B cell (primary cell): Measurements from ENCODE around the gene ARHGAP9. TPM values are rescaled to one million over a fixed set of nuclear protein-coding genes. Genes with fewer than 3 reads are reported as not detected.

Experiments used
- ATAC-seq: fragments of 200-7000 bp; cut with Tn5 transposase; one replicate; pipeline ENCODE4 v1.10.0; 2021; ENCODE audit warnings: low read depth, mild to moderate bottlenecking, moderate number of reproducible peaks, moderate library complexity
- CTCF ChIA-PET: fragments of 350-600 bp; sonication (Branson Sonifier 250); formaldehyde crosslinking; loops from one replicate; lab custom pipeline; 2021; ENCODE audit warnings: antibody characterized with exemption, inconsistent platforms; lab: Charles Lee
- POLR2A ChIA-PET: fragments of 350-600 bp; sonication (Branson Sonifier 250); formaldehyde crosslinking; loops from one replicate; lab custom pipeline; 2021; ENCODE audit warnings: antibody characterized with exemption; lab: Charles Lee
- DNase-seq: peaks from one replicate; pipeline ENCODE4 v3.0.0; 2013
- H2AFZ ChIP-seq: 2 replicates; pipeline ENCODE4 v1.6.1; 2012; ENCODE audit warnings: mild to moderate bottlenecking, low read depth, low read length; ENCODE audit not compliant: insufficient read depth, poor library complexity, severe bottlenecking
- H3K27ac ChIP-seq, 2 donors: 1 replicate in 1 of 2; 2 replicates in 1 of 2; pipeline ENCODE4 v1.5.1; 2012 to 2013; ENCODE audit warnings: low read length in 2 of 2, mild to moderate bottlenecking in 2 of 2, moderate library complexity in 1 of 2
- H3K27me3 ChIP-seq, 4 experiments: fragments of 200-600 bp in 1 of 4; sonication (generic) in 1 of 4; replicated peaks in 1 of 4; 1 replicate in 2 of 4; 2 replicates in 2 of 4; pipeline versions ENCODE4 v1.6.1 to v1.7.0; 2013 to 2016; ENCODE audit warnings: low read length in 3 of 4, mild to moderate bottlenecking in 2 of 4, mixed read lengths in 1 of 4, moderate library complexity in 1 of 4; ENCODE audit not compliant: insufficient read depth in 4 of 4, control insufficient read depth in 3 of 4; ENCODE audit errors: control extremely low read depth in 1 of 4
- H3K36me3 ChIP-seq, 2 experiments: replicated peaks in 1 of 2; 1 replicate in 1 of 2; 2 replicates in 1 of 2; pipeline versions ENCODE4 v1.6.1 to v1.7.1; 2013; ENCODE audit warnings: low read length in 1 of 2; ENCODE audit not compliant: insufficient read depth in 2 of 2, control insufficient read depth in 1 of 2; ENCODE audit errors: control extremely low read depth in 1 of 2, extremely low read depth in 1 of 2
- H3K4me1 ChIP-seq, 2 donors: fragments of 200-600 bp in 1 of 2; sonication (generic) in 1 of 2; 1 replicate in 1 of 2; 2 replicates in 1 of 2; pipeline versions ENCODE4 v1.5.1 to v1.6.1; 2013 to 2017; ENCODE audit warnings: low read length in 2 of 2; ENCODE audit not compliant: control insufficient read depth in 2 of 2, insufficient read depth in 2 of 2
- H3K4me2 ChIP-seq: replicated peaks from 2 replicates; pipeline ENCODE3; 2012; ENCODE audit warnings: mild to moderate bottlenecking, low read depth, low read length; ENCODE audit not compliant: poor library complexity, severe bottlenecking
- H3K4me3 ChIP-seq, 5 experiments: fragments of 200-600 bp in 1 of 5; sonication (generic) in 1 of 5; 1 replicate in 3 of 5; 2 replicates in 2 of 5; pipeline versions ENCODE4 v1.5.1 to v1.7.0; 2011 to 2016; ENCODE audit warnings: low read length in 4 of 5, mild to moderate bottlenecking in 4 of 5, low read depth in 2 of 5, control low read depth in 1 of 5, moderate library complexity in 1 of 5; ENCODE audit not compliant: insufficient read depth in 1 of 5; ENCODE audit errors: control extremely low read depth in 1 of 5, extremely low read depth in 1 of 5
- H3K79me2 ChIP-seq: fragments of 200-600 bp; sonication (generic); one replicate; pipeline ENCODE4 v1.6.0; 2016; ENCODE audit warnings: low read length; ENCODE audit not compliant: control insufficient read depth, insufficient read depth
- H3K9ac ChIP-seq: fragments of 200-600 bp; sonication (generic); 2 replicates; pipeline ENCODE4 v1.6.1; 2017; ENCODE audit warnings: mild to moderate bottlenecking, low read length, moderate library complexity
- H3K9me3 ChIP-seq, 3 donors: one replicate each; pipeline versions ENCODE4 v1.6.1 to v1.7.1; 2013; ENCODE audit warnings: low read length in 2 of 3; ENCODE audit not compliant: control insufficient read depth in 2 of 3, insufficient read depth in 1 of 3; ENCODE audit errors: control extremely low read depth in 1 of 3
- H4K20me1 ChIP-seq: 2 replicates; pipeline ENCODE4 v1.6.0; 2012; ENCODE audit warnings: mild to moderate bottlenecking, low read length; ENCODE audit not compliant: insufficient read depth, control insufficient read depth, poor library complexity, severe bottlenecking
- H3K27ac Mint-ChIP-seq: one replicate; pipeline ENCODE4 v1.8.0; 2021; ENCODE audit warnings: mixed read lengths
- H3K27me3 Mint-ChIP-seq: one replicate; pipeline ENCODE4 v1.8.0; 2021; ENCODE audit warnings: mixed read lengths
- H3K4me1 Mint-ChIP-seq: one replicate; pipeline ENCODE4 v1.8.0; 2021; ENCODE audit warnings: mixed read lengths
- H3K4me3 Mint-ChIP-seq: one replicate; pipeline ENCODE4 v1.8.0; 2021; ENCODE audit warnings: mixed read lengths
- H3K9me3 Mint-ChIP-seq: one replicate; pipeline ENCODE4 v1.8.0; 2022; ENCODE audit warnings: mixed read lengths; ENCODE audit not compliant: insufficient read depth
- CTCF ChIP-seq: fragments of 200-600 bp; IDR thresholded peaks from one replicate; pipeline ENCODE4 v1.8.0; 2022; ENCODE audit warnings: antibody characterized with exemption, mild to moderate bottlenecking
- EZH2 ChIP-seq: IDR thresholded peaks from 2 replicates; pipeline ENCODE4 v1.6.1; 2012; ENCODE audit warnings: borderline replicate concordance, low read depth, mild to moderate bottlenecking, moderate library complexity, low read length; ENCODE audit not compliant: insufficient read depth, poor library complexity, severe bottlenecking
- WGBS: methylation state at CpG from one replicate; pipeline ENCODE4 v1.1.5; 2013; ENCODE audit warnings: missing lambda C conversion rate; ENCODE audit not compliant: insufficient coverage; 5-methylcytosine and 5-hydroxymethylcytosine counted together
- intact Hi-C: fragments of 100-400 bp; cut with micrococcal nuclease; formaldehyde crosslinking; loops from one replicate; pipeline ENCODE4 v1.10.0; 2022
- polyA plus RNA-seq: library from polyadenylated mRNA; depleted of rRNA; stranded (reverse); fragments of >200 nt; gene quantifications from 2 replicates; pipeline ENCODE4 v1.2.3, GENCODE V29; 2012
- total RNA-seq, 2 donors: library from RNA; stranded (reverse); fragments of 120-200 nt in 1 of 2; gene quantifications; 1 replicate in 1 of 2; 2 replicates in 1 of 2; pipeline versions ENCODE4 v1.2.3 to v1.2.4, GENCODE V29; 2013 to 2022

ARHGAP9 gene
- total and polyA plus RNA-seq, 2 donors (not counting 1 experiment from before 2014, with no cell fraction given) = 161 to 390 TPM

- H3K27me3 ChIP-seq = no peaks in the 10 kb centered on the region
- H3K9me3 ChIP-seq = no peaks in the 10 kb centered on the region
- TF ChIP-seq CTCF (no peak), EZH2 (no peak)
- H3K27me3 Mint-ChIP-seq = no peaks in the 10 kb centered on the region
- H3K27ac ChIP-seq = peak within 1 kb of the TSS; percentile 98 to 100
- peaks cover 57% of the 10 kb centered on the region for H3K4me1 Mint-ChIP-seq
- H3K27ac Mint-ChIP-seq = peak within 1 kb of the TSS; percentile 100
- WGBS = under 1% methylated on average over 27 of the region's 52 CpGs
- ATAC-seq (peak; percentile 75), DNase-seq (peak; percentile 100)
- H3K79me2 ChIP-seq = peaks cover 34% of the 10 kb centered on the region
- peak within 1 kb of the TSS; percentile 31 for H2AFZ ChIP-seq
- intact Hi-C loops = loop anchor here (1.0 to 10.0 kb wide), 10 partner anchors 33 to 1203 kb away; partner anchors contain the start of genes BAZ2A, CDK4, CNPY2 and CTDSP2
- H3K4me1 ChIP-seq = peaks cover 42 to 53% of the 10 kb centered on the region in 2 donors
- peak within 1 kb of the TSS; percentile 98 for H3K4me2 ChIP-seq
- CTCF ChIA-PET = interaction anchor here (0.6 to 1.8 kb wide), 5 partner anchors 43 to 113 kb away, joined by 3 to 7 read pairs (median 3); partner anchors contain the start of genes B4GALNT1 and GLI1
- POLR2A ChIA-PET = interaction anchor here (0.6 to 2.1 kb wide), 6 partner anchors 27 to 392 kb away, joined by 3 to 11 read pairs (median 7); partner anchors contain the start of genes ARHGAP9 and DCTN2
- peaks cover 27% of the 10 kb centered on the region for H4K20me1 ChIP-seq
- H3K9ac ChIP-seq = peak within 1 kb of the TSS; percentile 100
- H3K9me3 Mint-ChIP-seq = no peaks in the 10 kb centered on the region
- peak within 1 kb of the TSS; percentile 97 to 100 (median 98) for H3K4me3 ChIP-seq
- peaks cover 12 to 32% of the 10 kb centered on the region in 2 experiments for H3K36me3 ChIP-seq
- H3K4me3 Mint-ChIP-seq = peak within 1 kb of the TSS; percentile 99
These were observed 40.6 kb upstream of the ARHGAP9 start, which contains the start of gene DDIT3 for GRCh38 chr12:57520053-57520818. Gene DDIT3, minus strand, starts transcription at chr12:57520514. Its CDS starts 3,108 bp downstream, at chr12:57517406.

GRCh38 chr12:57519796-57520052 is 40.1 kb upstream of the ARHGAP9 start:
- peak overlapping the region; percentile 100 for H3K9ac ChIP-seq
- ATAC-seq = no peak
- Mint-ChIP-seq H3K27ac (peak overlapping the region; percentile 100), H3K27me3 (no peaks in the 10 kb centered on the region), H3K4me3 (peak overlapping the region; percentile 99), H3K9me3 (no peaks in the 10 kb centered on the region), H3K4me1 (peaks cover 56% of the 10 kb centered on the region)
- peaks cover 42 to 53% of the 10 kb centered on the region in 2 donors for H3K4me1 ChIP-seq
- H3K9me3 ChIP-seq = no peaks in the 10 kb centered on the region
- 0% methylated on average over 7 of the region's 8 CpGs for WGBS
- peaks cover 23% of the 10 kb centered on the region for H4K20me1 ChIP-seq
- no peaks in the 10 kb centered on the region for H3K27me3 ChIP-seq
- peaks cover 18 to 35% of the 10 kb centered on the region in 2 experiments for H3K36me3 ChIP-seq
- no peak for DNase-seq
- H3K4me3 ChIP-seq = peak overlapping the region; percentile 97 to 100 (median 98)
- H2AFZ ChIP-seq = no peak overlapping the region
- intact Hi-C loops = loop anchor here (1.0 to 10.0 kb wide), 10 partner anchors 32 to 1202 kb away; partner anchors contain the start of genes BAZ2A, CDK4, CNPY2 and CTDSP2
- peak overlapping the region; percentile 96 for H3K4me2 ChIP-seq
- ChIA-PET CTCF (interaction anchor here (1.8 kb wide), 1 partner anchor 61 kb away, joined by 7 read pairs; the partner anchor contains the start of gene GLI1), POLR2A (interaction anchor here (1.1 to 2.1 kb wide), 5 partner anchors 27 to 59 kb away, joined by 3 to 11 read pairs (median 10); partner anchors contain the start of genes ARHGAP9 and DCTN2)
- H3K79me2 ChIP-seq = peaks cover 34% of the 10 kb centered on the region
- peak overlapping the region; percentile 97 to 98 for H3K27ac ChIP-seq
- TF ChIP-seq CTCF (no peak), EZH2 (no peak)
